ENCODE measurements around the gene ANKRD6.

DNA sequence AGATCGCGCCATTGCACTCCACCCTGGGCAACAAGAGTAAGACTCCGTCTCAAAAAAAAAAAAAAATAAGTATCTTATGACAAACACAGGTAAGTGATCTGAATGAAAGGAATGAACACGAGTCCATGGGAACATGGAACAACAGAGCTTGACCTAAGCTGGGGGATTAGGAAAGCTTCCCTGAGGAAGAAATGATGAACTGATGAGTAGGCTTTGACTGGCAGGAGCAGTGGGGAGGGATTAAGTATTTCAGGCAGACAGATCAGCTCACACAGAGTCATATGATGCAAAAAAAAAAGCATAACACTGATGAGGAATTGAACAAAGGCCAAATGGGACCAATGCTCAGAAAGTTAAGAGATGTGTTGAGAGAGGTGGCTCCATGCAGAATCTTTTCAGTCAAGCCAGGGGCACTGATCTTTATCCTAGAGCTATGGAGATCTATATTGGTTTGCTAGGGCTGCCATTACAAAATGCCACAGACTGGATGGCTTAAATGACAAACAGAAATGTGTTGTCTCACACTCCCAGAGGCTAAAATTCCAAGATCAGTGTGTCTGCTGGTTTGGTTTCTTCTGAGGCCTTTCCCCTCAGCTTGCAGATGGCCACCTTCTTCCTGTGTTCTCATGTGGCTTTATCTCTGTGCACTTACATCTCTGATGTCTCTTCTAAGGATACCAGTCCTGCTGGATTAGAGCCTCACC, 85.6 kb downstream of the ANKRD6 start:
- TF ChIP-seq, protein P1, sequence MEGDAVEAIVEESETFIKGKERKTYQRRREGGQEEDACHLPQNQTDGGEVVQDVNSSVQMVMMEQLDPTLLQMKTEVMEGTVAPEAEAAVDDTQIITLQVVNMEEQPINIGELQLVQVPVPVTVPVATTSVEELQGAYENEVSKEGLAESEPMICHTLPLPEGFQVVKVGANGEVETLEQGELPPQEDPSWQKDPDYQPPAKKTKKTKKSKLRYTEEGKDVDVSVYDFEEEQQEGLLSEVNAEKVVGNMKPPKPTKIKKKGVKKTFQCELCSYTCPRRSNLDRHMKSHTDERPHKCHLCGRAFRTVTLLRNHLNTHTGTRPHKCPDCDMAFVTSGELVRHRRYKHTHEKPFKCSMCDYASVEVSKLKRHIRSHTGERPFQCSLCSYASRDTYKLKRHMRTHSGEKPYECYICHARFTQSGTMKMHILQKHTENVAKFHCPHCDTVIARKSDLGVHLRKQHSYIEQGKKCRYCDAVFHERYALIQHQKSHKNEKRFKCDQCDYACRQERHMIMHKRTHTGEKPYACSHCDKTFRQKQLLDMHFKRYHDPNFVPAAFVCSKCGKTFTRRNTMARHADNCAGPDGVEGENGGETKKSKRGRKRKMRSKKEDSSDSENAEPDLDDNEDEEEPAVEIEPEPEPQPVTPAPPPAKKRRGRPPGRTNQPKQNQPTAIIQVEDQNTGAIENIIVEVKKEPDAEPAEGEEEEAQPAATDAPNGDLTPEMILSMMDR (IDR thresholded peaks at IDR 0.05), result no peak
- no peak for TF ChIP-seq POLR2A (IDR thresholded peaks at IDR 0.05)
